Measurements from ENCODE around the gene RTP2. TPM values are rescaled to one million over a fixed set of nuclear protein-coding genes. Genes with fewer than 3 reads are reported as not detected.
A peak's percentile ranks its signal among the peaks of the same experiment; 100 is the strongest.

Gene RTP2
- total RNA-seq, 1 donor from 2014 or later: not detected

- intact Hi-C loops (cut with micrococcal nuclease): loop anchor here (1.0 to 10.0 kb wide), 14 partner anchors 33 to 1009 kb away; partner anchors contain the start of gene LPP
- no peak for ATAC-seq (ENCODE audit: low read depth)
- DNase-seq: peak; percentile 47
- Mint-ChIP-seq H3K4me3 (peak overlapping the region; percentile 98), H3K4me1 (peaks cover 77% of the 10 kb centered on the region), H3K36me3 (ENCODE audit: low read depth) (peaks cover 19% of the 10 kb centered on the region), H3K27ac (peak overlapping the region; percentile 98), H3K9me3 (no peaks in the 10 kb centered on the region), H3K27me3 (no peaks in the 10 kb centered on the region)
- POLR2A ChIA-PET: interaction anchor here (0.5 to 8.4 kb wide), 86 partner anchors 7 to 1389 kb away, joined by 3 to 94 read pairs (median 6); partner anchors contain the start of gene LPP
- no peak for TF ChIP-seq CTCF (IDR thresholded peaks at IDR 0.05)
- CTCF ChIA-PET: interaction anchor here (0.5 to 3.3 kb wide), 17 partner anchors 222 to 1297 kb away, joined by 3 to 54 read pairs (median 3); no protein-coding TSS in a partner anchor
Measured at GRCh38 chr3:187744169-187745151, 42.1 kb upstream of the RTP2 start.

GRCh38 chr3:187743195-187744141 is 41.1 kb upstream of the RTP2 start:
- ATAC-seq (ENCODE audit: low read depth) (no peak), DNase-seq (peak; percentile 36)
- Mint-ChIP-seq H3K36me3 (ENCODE audit: low read depth) (peaks cover 26% of the 10 kb centered on the region), H3K27me3 (no peaks in the 10 kb centered on the region), H3K4me1 (peaks cover 76% of the 10 kb centered on the region), H3K4me3 (peak overlapping the region; percentile 98), H3K9me3 (no peaks in the 10 kb centered on the region), H3K27ac (peak overlapping the region; percentile 98)
- ChIA-PET POLR2A (interaction anchor here (0.6 to 8.4 kb wide), 52 partner anchors 109 to 1211 kb away, joined by 3 to 94 read pairs (median 4); partner anchors contain the start of gene LPP), CTCF (interaction anchor here (0.5 to 2.8 kb wide), 13 partner anchors 220 to 1298 kb away, joined by 3 to 54 read pairs (median 3); no protein-coding TSS in a partner anchor)
- intact Hi-C loops (cut with micrococcal nuclease): loop anchor here (1.0 to 10.0 kb wide), 6 partner anchors 501 to 921 kb away; no protein-coding TSS in a partner anchor
- TF ChIP-seq CTCF (IDR thresholded peaks at IDR 0.05): no peak

- no peaks in the 10 kb centered on the region for H3K9me3 Mint-ChIP-seq
- no peak for TF ChIP-seq CTCF (IDR thresholded peaks at IDR 0.05)
- ChIA-PET POLR2A (interaction anchor here (0.6 to 8.4 kb wide), 40 partner anchors 35 to 1409 kb away, joined by 3 to 94 read pairs (median 4); partner anchors contain the start of gene LPP), CTCF (interaction anchor here (0.7 to 2.8 kb wide), 10 partner anchors 221 to 1211 kb away, joined by 3 to 54 read pairs (median 4); no protein-coding TSS in a partner anchor)
- no peak for DNase-seq
- peaks cover 68% of the 10 kb centered on the region for H3K4me1 Mint-ChIP-seq
- peak overlapping the region; percentile 98 for H3K27ac Mint-ChIP-seq
- H3K36me3 Mint-ChIP-seq (ENCODE audit: low read depth): peaks cover 26% of the 10 kb centered on the region
- ATAC-seq (ENCODE audit: low read depth): no peak
- H3K4me3 Mint-ChIP-seq: peak overlapping the region; percentile 98
- intact Hi-C loops (cut with micrococcal nuclease): loop anchor here (1.0 to 10.0 kb wide), 12 partner anchors 502 to 1050 kb away; no protein-coding TSS in a partner anchor
- H3K27me3 Mint-ChIP-seq: no peaks in the 10 kb centered on the region
Measured at GRCh38 chr3:187742351-187743171, 40.2 kb upstream of the RTP2 start.

Measured in activated B cell treated with CpG ODN at 0.5 μM for 24 hours (primary cell).